Measurements from ENCODE around the gene CITED4. TPM values are rescaled to one million over a fixed set of nuclear protein-coding genes. Genes with fewer than 3 reads are reported as not detected.

Gene CITED4
- total and polyA plus RNA-seq, 12 donors: 3.5 to 68.5 (median 36.0) TPM

GRCh38 chr1:40849801-40850592 is 12.2 kb downstream of the CITED4 start:
- H3K9me3 ChIP-seq (replicated peaks in 1 of 3): no peaks in the 10 kb centered on the region
- intact Hi-C loops (cut with DNase I): loop anchor here (2.0 to 10.0 kb wide), 5 partner anchors 68 to 225 kb away; partner anchors contain the start of gene KCNQ4 (in 1 of the 2)
- TF ChIP-seq CTCF (IDR thresholded peaks at IDR 0.05) (peak; percentile 71 to 88 (median 86)), POLR2A (IDR thresholded peaks at IDR 0.05) (no peak)
- DNase-seq: peak; percentile 57 to 91 (median 80)
- no peaks in the 10 kb centered on the region for H3K4me1 ChIP-seq (replicated peaks in 1 of 2)
- H3K27me3 ChIP-seq: no peaks in the 10 kb centered on the region
- no peak overlapping the region for H3K27ac ChIP-seq
- WGBS, 4 donors: 13 to 19% (median 17%) methylated on average over 11 to 12 of the region's 12 CpGs
- no peaks in the 10 kb centered on the region for H3K36me3 ChIP-seq (replicated peaks in 1 of 2)
- H3K4me3 ChIP-seq: no peak overlapping the region

GRCh38 chr1:40848530-40849189 is 13.5 kb downstream of the CITED4 start:
- no peak for TF ChIP-seq POLR2A (IDR thresholded peaks at IDR 0.05)
- peak; percentile 79 to 95 (median 92) for TF ChIP-seq CTCF (IDR thresholded peaks at IDR 0.05)
- H3K9me3 ChIP-seq (replicated peaks in 1 of 3): no peaks in the 10 kb centered on the region
- no peaks in the 10 kb centered on the region for H3K4me1 ChIP-seq (replicated peaks in 1 of 2)
- WGBS, 4 donors: 41 to 50% (median 45%) methylated on average over 5 to 6 of the region's 6 CpGs
- H3K27ac ChIP-seq: no peak overlapping the region
- H3K36me3 ChIP-seq (replicated peaks in 1 of 2): no peaks in the 10 kb centered on the region
- DNase-seq: peak; percentile 62 to 91 (median 76)
- intact Hi-C loops (cut with DNase I): loop anchor here (2.0 to 10.0 kb wide), 5 partner anchors 66 to 224 kb away; partner anchors contain the start of gene KCNQ4 (in 1 of the 2)
- no peaks in the 10 kb centered on the region for H3K27me3 ChIP-seq
- H3K4me3 ChIP-seq: no peak overlapping the region

- intact Hi-C loops (cut with DNase I): loop anchor here (5.0 to 10.0 kb wide), 4 partner anchors 65 to 222 kb away; partner anchors contain the start of gene KCNQ4 (in 1 of the 2)
- Histone ChIP-seq H3K27me3 (no peaks in the 10 kb centered on the region), H3K9me3 (replicated peaks in 1 of 3) (no peaks in the 10 kb centered on the region), H3K36me3 (replicated peaks in 1 of 2) (no peaks in the 10 kb centered on the region), H3K4me3 (no peak overlapping the region), H3K4me1 (replicated peaks in 1 of 2) (no peaks in the 10 kb centered on the region), H3K27ac (no peak overlapping the region)
- WGBS, 4 donors: 77 to 86% (median 79%) methylated on average over 4 to 6 of the region's 6 CpGs
- no peak for TF ChIP-seq POLR2A (IDR thresholded peaks at IDR 0.05)
- TF ChIP-seq CTCF (IDR thresholded peaks at IDR 0.05): no peak
- DNase-seq: no peak
These were observed 15.0 kb downstream of the CITED4 start for GRCh38 chr1:40847023-40847745.

GRCh38 chr1:40845895-40846294 is 16.3 kb downstream of the CITED4 start:
- intact Hi-C loops (cut with DNase I): loop anchor here (5.0 to 10.0 kb wide), 4 partner anchors 64 to 221 kb away; partner anchors contain the start of gene KCNQ4 (in 1 of the 2)
- no peak for DNase-seq
- Histone ChIP-seq H3K27ac (no peak overlapping the region), H3K9me3 (replicated peaks in 1 of 3) (no peaks in the 10 kb centered on the region), H3K4me1 (replicated peaks in 1 of 2) (no peaks in the 10 kb centered on the region), H3K27me3 (no peaks in the 10 kb centered on the region), H3K36me3 (replicated peaks in 1 of 2) (no peaks in the 10 kb centered on the region), H3K4me3 (no peak overlapping the region)
- 93 to 100% (median 97%) methylated on average over 1 of the region's 1 CpG for WGBS, 4 donors
- no peak for TF ChIP-seq CTCF (IDR thresholded peaks at IDR 0.05)
- TF ChIP-seq POLR2A (IDR thresholded peaks at IDR 0.05): no peak
